Glutamatergic neuron (in vitro differentiated cells): ENCODE data around the gene SUPT7L. TPM values are rescaled to one million over a fixed set of nuclear protein-coding genes. Genes with fewer than 3 reads are reported as not detected.
A peak's percentile ranks its signal among the peaks of the same experiment; 100 is the strongest.

Source experiments
- DNase-seq: peaks from one replicate; pipeline ENCODE4 v3.0.0; 2022
- H3K27ac Mint-ChIP-seq: one replicate; pipeline ENCODE4 v1.8.0; 2020; ENCODE audit warnings: mild to moderate bottlenecking, mixed read lengths, inconsistent platforms; ENCODE audit not compliant: unreplicated experiment
- H3K27me3 Mint-ChIP-seq: one replicate; pipeline ENCODE4 v1.8.0; 2020; ENCODE audit warnings: mild to moderate bottlenecking, moderate library complexity, mixed read lengths, inconsistent platforms; ENCODE audit not compliant: unreplicated experiment
- H3K36me3 Mint-ChIP-seq: one replicate; pipeline ENCODE4 v1.8.0; 2020; ENCODE audit warnings: mild to moderate bottlenecking, mixed read lengths, inconsistent platforms; ENCODE audit not compliant: unreplicated experiment
- H3K4me1 Mint-ChIP-seq: one replicate; pipeline ENCODE4 v1.8.0; 2020; ENCODE audit warnings: mild to moderate bottlenecking, low read depth, mixed read lengths, inconsistent platforms; ENCODE audit not compliant: unreplicated experiment
- H3K4me3 Mint-ChIP-seq: one replicate; pipeline ENCODE4 v1.8.0; 2020; ENCODE audit warnings: mild to moderate bottlenecking, mixed read lengths, inconsistent platforms; ENCODE audit not compliant: unreplicated experiment
- H3K9me3 Mint-ChIP-seq: one replicate; pipeline ENCODE4 v1.8.0; 2020; ENCODE audit warnings: mild to moderate bottlenecking, moderate library complexity, mixed read lengths, inconsistent platforms; ENCODE audit not compliant: unreplicated experiment
- total RNA-seq: library from RNA; stranded (reverse); fragmentation: NEBNext Ultra II Directional; extraction: Animal tissue kit (Norgen Biotek cat#: 25700); gene quantifications from one replicate; pipeline ENCODE4 v1.2.1, GENCODE V29; 2021; ENCODE audit not compliant: unreplicated experiment
- TF ChIP-seq, protein P1 (sequence below): fragments of 200-600 bp; sonication (generic); IDR thresholded peaks from one replicate; pipeline ENCODE4 v1.5.0; 2021; ENCODE audit not compliant: partially characterized antibody, unreplicated experiment

SUPT7L gene
- total RNA-seq, 1 donor from 2014 or later = 47.4 TPM

DNA sequence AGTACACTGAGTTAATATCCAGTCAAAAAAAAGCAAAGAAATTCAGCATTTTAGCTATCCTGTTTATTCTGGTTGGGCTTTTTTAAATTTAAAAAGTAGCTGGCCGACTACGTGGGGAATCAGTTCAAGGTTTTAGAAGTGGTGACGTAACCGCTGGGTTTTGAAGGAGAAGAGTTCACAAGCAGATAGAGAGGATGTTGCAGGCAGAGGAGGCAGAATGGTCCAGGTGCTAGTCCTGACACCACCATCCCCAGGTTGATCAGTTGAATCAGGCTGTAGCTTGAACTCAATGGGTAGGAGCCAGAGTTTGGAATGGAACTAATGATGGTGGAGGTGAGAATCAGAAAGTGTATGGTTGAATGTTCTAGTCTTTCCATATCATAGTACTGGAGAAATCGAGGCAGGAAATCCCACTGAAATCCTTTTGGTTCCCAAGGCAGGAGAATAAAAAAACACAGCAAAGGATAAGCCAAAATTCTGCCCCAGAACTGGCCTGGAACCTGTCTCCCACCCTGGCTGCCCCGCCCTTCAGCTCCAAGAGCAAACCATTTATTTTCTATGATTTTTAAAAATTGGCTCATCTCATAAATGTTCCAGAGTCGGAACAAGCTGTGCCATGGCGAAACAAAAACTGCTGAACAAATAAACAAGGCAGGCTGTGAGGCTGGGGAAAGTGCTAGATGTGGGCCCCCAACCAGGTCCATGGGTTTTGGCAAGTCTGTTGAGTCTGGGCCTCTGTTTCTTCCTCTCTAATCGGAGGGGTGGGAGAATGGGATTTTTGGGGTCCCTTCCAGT is 44.2 kb upstream of the SUPT7L start:
- DNase-seq = no peak
- Mint-ChIP-seq H3K9me3 (peaks cover 2% of the 10 kb centered on the region), H3K36me3 (no peaks in the 10 kb centered on the region), H3K4me3 (no peak overlapping the region), H3K4me1 (no peaks in the 10 kb centered on the region), H3K27me3 (no peaks in the 10 kb centered on the region), H3K27ac (no peak overlapping the region)
- TF ChIP-seq, protein P1, sequence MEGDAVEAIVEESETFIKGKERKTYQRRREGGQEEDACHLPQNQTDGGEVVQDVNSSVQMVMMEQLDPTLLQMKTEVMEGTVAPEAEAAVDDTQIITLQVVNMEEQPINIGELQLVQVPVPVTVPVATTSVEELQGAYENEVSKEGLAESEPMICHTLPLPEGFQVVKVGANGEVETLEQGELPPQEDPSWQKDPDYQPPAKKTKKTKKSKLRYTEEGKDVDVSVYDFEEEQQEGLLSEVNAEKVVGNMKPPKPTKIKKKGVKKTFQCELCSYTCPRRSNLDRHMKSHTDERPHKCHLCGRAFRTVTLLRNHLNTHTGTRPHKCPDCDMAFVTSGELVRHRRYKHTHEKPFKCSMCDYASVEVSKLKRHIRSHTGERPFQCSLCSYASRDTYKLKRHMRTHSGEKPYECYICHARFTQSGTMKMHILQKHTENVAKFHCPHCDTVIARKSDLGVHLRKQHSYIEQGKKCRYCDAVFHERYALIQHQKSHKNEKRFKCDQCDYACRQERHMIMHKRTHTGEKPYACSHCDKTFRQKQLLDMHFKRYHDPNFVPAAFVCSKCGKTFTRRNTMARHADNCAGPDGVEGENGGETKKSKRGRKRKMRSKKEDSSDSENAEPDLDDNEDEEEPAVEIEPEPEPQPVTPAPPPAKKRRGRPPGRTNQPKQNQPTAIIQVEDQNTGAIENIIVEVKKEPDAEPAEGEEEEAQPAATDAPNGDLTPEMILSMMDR = no peak

DNA sequence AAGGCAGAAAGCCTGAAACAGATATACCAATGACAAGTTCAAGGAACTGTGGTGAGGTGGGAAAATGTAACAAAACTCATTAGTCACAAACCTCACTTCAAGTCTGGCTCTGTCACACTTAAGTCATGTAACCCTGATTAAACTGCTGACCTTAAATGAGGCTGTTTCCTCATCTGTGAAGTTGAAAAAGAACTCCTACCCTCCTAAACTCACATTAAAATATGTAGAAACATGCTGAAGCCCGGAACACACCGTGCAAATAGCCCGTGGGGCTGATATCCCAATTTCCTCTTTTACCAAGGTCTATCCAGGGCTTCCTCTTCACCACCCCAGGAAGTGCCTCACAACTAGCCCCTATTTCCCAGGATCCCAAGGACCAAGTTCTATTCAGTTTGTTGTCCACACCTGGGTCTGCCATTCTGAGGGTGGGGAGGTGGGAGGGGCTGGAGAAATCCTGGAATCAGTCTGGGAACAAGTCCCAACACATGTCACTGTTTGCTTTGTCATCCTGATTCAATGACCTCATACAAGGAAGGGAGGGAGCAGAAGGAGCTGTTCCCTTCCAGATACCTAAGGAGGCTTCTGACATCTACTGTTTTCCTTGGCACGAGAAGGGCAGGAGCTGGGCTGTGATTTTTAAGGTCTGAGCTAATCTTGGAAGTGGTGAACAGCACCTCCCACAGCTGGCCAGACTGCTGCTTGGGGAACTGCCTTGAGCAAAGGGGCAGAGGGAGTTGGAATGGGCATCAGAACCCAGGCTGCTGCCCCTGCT is 42.6 kb upstream of the SUPT7L start:
- Mint-ChIP-seq H3K9me3 (no peaks in the 10 kb centered on the region), H3K4me1 (no peaks in the 10 kb centered on the region), H3K27ac (no peak overlapping the region), H3K36me3 (no peaks in the 10 kb centered on the region), H3K27me3 (no peaks in the 10 kb centered on the region), H3K4me3 (no peak overlapping the region)
- TF ChIP-seq, protein P1 = no peak
- no peak for DNase-seq

GRCh38 chr2:27704342-27704876 is 41.0 kb upstream of the SUPT7L start:
- TF ChIP-seq, protein P1 = no peak
- Mint-ChIP-seq H3K4me3 (no peak overlapping the region), H3K27ac (no peak overlapping the region), H3K36me3 (no peaks in the 10 kb centered on the region), H3K4me1 (no peaks in the 10 kb centered on the region), H3K27me3 (no peaks in the 10 kb centered on the region), H3K9me3 (no peaks in the 10 kb centered on the region)
- DNase-seq = no peak

DNA sequence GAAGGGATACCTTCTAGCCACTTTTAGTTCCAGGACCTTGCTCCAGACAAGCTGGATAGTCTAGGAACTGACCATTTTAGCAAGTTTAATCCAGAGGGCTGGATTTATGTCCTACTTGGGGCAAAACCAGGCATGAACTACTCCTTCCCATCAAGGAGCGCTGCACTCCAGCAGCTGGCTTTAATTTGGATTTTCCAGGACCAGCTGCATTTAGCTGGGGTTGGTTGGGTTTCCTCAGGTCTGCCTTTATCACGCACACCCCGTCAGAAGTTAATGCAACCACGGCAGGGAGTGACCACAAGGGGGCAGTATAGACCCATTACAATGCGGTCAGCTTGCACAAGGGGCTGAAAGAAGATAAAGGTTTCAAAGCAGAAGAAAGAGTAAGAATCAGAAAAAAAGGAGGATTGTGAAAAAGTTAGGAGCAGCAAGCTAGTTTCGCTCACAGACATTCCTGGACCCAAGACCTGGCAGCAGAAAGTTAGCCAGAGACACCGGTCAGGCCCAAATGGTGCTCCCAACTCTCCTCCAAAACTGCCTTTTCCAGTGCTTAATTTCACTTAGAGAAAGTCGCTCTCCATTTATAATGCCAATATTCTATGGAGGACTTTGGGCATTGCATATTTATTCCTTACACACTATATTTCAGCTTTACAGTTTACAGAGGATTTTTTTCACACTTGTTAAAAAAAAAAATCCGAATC is 40.4 kb upstream of the SUPT7L start:
- peak; percentile 86 for DNase-seq
- Mint-ChIP-seq H3K27me3 (no peaks in the 10 kb centered on the region), H3K9me3 (no peaks in the 10 kb centered on the region), H3K36me3 (no peaks in the 10 kb centered on the region), H3K27ac (no peak overlapping the region), H3K4me1 (no peaks in the 10 kb centered on the region), H3K4me3 (no peak overlapping the region)
- TF ChIP-seq, protein P1 = peak; percentile 92
